Activated naive CD8-positive, alpha-beta T cell treated with anti-CD3 and anti-CD28 coated beads for 36 hours (primary cell): ENCODE measurements around the gene DSEL. TPM values are rescaled to one million over a fixed set of nuclear protein-coding genes. Genes with fewer than 3 reads are reported as not detected.
A peak's percentile ranks its signal among the peaks of the same experiment; 100 is the strongest.

ENCODE experiments used
- DNase-seq: peaks from one replicate; pipeline ENCODE4 v3.0.0; 2021
- H3K27ac Mint-ChIP-seq: one replicate; pipeline ENCODE4 v1.8.0; 2022; ENCODE audit warnings: mild to moderate bottlenecking, moderate library complexity, mixed read lengths
- H3K27me3 Mint-ChIP-seq: one replicate; pipeline ENCODE4 v1.8.0; 2022; ENCODE audit warnings: mild to moderate bottlenecking, mixed read lengths
- H3K36me3 Mint-ChIP-seq: one replicate; pipeline ENCODE4 v1.8.0; 2021; ENCODE audit warnings: mild to moderate bottlenecking, mixed read lengths
- H3K4me1 Mint-ChIP-seq: one replicate; pipeline ENCODE4 v1.8.0; 2021; ENCODE audit warnings: mixed read lengths
- H3K4me3 Mint-ChIP-seq: one replicate; pipeline ENCODE4 v1.8.0; 2022; ENCODE audit warnings: mild to moderate bottlenecking, moderate library complexity, mixed read lengths
- H3K9me3 Mint-ChIP-seq: one replicate; pipeline ENCODE4 v1.8.0; 2022; ENCODE audit warnings: mixed read lengths
- total RNA-seq, 2 experiments: library from RNA; stranded (reverse); gene quantifications; one replicate each; pipeline ENCODE4 v1.2.3, GENCODE V29; 2021

Gene DSEL
- total RNA-seq = under 1 TPM; 0.30 to 0.35 TPM

DNA sequence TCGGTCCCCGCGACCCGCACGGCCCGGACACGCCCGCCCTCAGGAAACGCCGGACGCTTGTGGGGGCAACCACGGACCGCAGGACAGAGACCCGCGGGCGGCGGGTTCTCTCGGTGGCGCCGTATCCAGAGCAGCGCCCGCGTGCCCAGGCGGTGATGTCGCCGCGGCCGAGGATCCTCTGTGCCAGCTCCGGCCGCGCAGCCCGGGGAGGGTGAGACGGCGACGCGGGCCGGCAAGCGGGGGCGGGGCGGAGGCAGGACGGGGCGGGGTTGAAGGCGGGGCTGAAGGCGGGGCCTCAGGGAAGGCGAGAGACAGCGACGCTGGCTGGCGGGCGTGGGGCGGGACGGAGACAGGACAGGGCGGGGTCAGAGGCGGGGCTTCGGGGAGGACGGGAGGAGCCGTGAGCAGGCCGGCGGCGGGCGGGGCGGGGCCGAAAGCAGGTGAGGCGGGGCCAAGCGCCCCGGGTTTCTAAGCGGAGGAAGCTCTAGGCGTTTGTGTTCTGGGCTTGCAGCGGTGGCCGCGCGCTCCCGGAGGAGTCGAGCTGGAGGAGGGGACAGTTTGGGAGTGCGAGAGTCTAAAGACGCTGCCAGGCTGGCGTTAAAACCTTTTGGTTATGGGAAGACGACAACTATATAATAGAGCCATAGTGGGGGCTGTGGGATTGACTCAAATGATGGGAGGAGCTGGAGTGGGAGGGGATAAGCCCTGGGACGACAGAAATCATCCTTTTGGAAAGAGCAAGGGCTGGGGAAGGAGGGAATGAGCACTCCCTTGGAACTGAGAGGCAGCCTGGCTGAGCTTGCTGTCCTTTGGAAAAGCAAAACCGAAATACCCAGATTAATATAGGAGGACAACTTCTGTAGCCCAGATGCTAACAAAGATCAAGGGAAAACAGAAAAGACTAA, at the start of gene DSEL:
Gene DSEL (minus strand): TSS at position 182 of the 905 bp plus-strand sequence. CDS start 2,112 bp downstream, outside the sequence.
- H3K27me3 Mint-ChIP-seq = peaks cover 5% of the 10 kb centered on the region
- H3K27ac Mint-ChIP-seq = peak within 1 kb of the TSS; percentile 73
- peaks cover 21% of the 10 kb centered on the region for H3K4me1 Mint-ChIP-seq
- peak; percentile 96 for DNase-seq
- no peaks in the 10 kb centered on the region for H3K9me3 Mint-ChIP-seq
- peak within 1 kb of the TSS; percentile 98 for H3K4me3 Mint-ChIP-seq
- no peaks in the 10 kb centered on the region for H3K36me3 Mint-ChIP-seq

DNA sequence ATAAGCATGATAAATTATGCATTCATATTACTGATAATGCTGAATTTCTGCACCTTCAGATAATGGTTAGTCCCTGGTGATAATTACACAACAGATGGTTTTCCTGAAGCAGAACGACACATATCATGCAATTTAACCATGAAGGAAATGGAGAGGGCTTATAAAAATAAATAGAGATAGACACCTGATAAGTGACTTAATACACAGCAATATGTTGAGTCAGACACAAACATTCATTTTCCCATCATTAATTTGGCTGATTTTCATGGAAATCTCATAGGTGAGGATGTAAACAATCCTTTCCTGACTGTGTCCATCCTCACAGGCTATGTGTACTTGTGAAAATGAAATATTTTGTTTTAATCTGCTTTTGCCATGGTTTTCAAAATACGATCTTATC, 36.9 kb upstream of the DSEL start:
- peaks cover 2% of the 10 kb centered on the region for H3K9me3 Mint-ChIP-seq
- no peak overlapping the region for H3K27ac Mint-ChIP-seq
- H3K4me3 Mint-ChIP-seq = no peak overlapping the region
- DNase-seq = no peak
- peaks cover 4% of the 10 kb centered on the region for H3K27me3 Mint-ChIP-seq
- H3K4me1 Mint-ChIP-seq = peaks cover 2% of the 10 kb centered on the region
- no peaks in the 10 kb centered on the region for H3K36me3 Mint-ChIP-seq

DNA sequence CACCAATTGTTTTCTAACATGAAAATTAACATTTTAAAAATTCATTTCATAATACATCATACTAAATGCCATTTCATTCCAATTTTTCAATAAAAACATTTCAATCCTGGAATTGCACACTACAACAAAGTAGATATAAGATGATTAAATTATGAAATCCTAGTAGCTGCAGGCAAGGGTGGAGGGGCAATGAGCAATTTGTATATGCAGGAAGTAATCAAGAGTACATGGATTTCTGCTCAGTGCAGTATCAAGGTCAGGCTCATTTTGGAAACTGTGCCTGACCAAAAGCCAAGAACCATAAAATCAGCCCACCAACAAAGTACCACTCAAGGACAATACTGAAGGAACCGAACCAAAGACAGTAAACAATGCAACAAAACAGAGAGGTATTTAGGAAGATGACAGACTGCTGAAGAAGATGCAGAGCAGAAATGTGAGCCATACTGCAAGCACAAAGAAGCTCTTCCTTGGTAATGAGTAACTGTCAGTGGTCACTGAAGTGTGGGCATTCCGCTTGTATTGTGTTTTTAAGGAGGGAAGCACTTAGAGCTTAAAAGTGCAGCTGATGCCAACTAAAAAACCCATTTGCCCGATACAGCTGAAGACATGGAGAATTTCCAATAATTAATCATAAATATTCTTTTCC, 34.5 kb upstream of the DSEL start:
- Mint-ChIP-seq H3K4me3 (no peak overlapping the region), H3K9me3 (no peaks in the 10 kb centered on the region), H3K27me3 (peaks cover 4% of the 10 kb centered on the region), H3K4me1 (peaks cover 2% of the 10 kb centered on the region), H3K36me3 (no peaks in the 10 kb centered on the region), H3K27ac (no peak overlapping the region)
- DNase-seq = no peak

DNA sequence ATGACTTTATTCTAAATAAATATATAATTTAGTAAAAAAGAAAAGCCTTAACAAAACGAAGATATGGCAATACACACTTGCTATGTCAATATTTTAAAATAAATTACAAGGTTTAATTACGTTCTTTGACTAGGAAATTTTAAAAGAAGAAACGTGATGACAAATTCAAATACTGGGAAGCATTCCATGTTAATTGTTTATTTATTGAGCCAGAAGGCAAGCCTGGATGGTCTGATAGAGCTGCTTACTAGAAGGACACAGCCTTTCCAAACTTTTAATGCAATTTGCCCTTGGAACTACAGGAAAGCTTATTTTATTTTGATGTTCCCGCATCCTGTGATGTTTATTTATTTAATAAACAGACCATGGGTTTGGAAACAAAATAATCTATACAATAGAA, 33.4 kb upstream of the DSEL start:
- Mint-ChIP-seq H3K4me3 (no peak overlapping the region), H3K27ac (no peak overlapping the region), H3K27me3 (peaks cover 4% of the 10 kb centered on the region), H3K9me3 (no peaks in the 10 kb centered on the region), H3K36me3 (no peaks in the 10 kb centered on the region), H3K4me1 (peaks cover 2% of the 10 kb centered on the region)
- no peak for DNase-seq

DNA sequence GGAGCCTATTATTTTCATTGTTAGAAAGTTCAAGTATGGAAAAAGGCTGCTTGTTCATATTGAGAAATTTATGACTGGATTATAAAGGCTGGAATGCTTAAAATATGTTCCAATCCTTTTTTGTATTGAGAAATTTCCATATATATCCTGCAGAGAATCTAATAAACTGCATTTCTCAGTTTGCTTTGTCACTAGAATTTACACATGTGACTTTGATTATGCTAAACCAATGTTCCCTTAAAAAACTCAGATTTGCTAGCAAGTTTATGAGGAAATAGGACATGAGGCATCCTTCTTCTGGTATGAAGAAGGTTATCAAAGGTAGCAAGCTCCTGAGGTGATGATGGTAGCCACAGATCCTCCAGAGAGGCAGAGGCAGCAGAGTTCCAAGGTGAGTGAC, 29.2 kb upstream of the DSEL start:
- DNase-seq = no peak
- no peak overlapping the region for H3K4me3 Mint-ChIP-seq
- no peak overlapping the region for H3K27ac Mint-ChIP-seq
- H3K9me3 Mint-ChIP-seq = no peaks in the 10 kb centered on the region
- H3K4me1 Mint-ChIP-seq = peaks cover 7% of the 10 kb centered on the region
- H3K27me3 Mint-ChIP-seq = no peaks in the 10 kb centered on the region
- no peaks in the 10 kb centered on the region for H3K36me3 Mint-ChIP-seq

DNA sequence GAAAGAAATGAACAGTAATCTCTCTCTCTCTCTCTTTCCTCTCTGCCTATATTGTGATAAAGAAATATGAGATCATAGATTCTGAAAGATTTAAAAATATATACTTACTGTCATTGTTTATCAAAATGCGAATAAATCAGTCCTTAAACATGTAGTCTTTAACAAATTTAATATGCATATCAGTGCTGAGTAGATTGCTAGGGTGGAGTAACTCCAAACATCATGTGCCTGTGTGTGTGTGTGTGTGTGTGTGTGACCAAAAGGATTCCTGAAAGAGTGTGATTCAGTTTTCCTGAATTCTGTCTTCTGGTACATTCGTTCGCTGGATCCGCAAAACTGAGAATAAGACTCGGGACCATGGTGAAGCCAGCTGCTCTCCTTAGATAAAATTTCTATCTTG, 24.0 kb upstream of the DSEL start:
- H3K27me3 Mint-ChIP-seq = no peaks in the 10 kb centered on the region
- H3K9me3 Mint-ChIP-seq = no peaks in the 10 kb centered on the region
- no peaks in the 10 kb centered on the region for H3K36me3 Mint-ChIP-seq
- H3K4me1 Mint-ChIP-seq = peaks cover 5% of the 10 kb centered on the region
- DNase-seq = no peak
- H3K4me3 Mint-ChIP-seq = no peak overlapping the region
- H3K27ac Mint-ChIP-seq = no peak overlapping the region

DNA sequence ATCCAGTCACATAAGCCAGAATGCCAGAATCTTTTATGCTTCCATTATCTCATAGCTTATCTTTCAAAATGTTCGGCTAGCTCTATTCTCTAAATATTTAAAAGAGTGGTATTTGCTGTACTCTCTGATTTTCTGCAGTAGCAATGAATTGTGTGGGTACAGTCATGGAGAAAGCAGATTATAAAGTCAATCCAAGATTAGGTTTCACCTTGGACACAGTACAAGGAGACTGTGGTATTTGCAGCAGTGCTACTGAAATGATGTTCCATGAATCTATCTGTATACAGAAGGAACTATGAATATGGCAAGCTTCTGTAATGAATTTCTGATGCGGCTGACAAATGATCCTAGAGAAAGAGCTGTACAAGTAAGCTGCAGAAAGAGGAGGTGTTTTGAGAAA, 15.4 kb upstream of the DSEL start:
- Mint-ChIP-seq H3K36me3 (no peaks in the 10 kb centered on the region), H3K27me3 (peaks cover 5% of the 10 kb centered on the region), H3K4me1 (no peaks in the 10 kb centered on the region), H3K27ac (no peak overlapping the region), H3K9me3 (no peaks in the 10 kb centered on the region), H3K4me3 (no peak overlapping the region)
- no peak for DNase-seq

DNA sequence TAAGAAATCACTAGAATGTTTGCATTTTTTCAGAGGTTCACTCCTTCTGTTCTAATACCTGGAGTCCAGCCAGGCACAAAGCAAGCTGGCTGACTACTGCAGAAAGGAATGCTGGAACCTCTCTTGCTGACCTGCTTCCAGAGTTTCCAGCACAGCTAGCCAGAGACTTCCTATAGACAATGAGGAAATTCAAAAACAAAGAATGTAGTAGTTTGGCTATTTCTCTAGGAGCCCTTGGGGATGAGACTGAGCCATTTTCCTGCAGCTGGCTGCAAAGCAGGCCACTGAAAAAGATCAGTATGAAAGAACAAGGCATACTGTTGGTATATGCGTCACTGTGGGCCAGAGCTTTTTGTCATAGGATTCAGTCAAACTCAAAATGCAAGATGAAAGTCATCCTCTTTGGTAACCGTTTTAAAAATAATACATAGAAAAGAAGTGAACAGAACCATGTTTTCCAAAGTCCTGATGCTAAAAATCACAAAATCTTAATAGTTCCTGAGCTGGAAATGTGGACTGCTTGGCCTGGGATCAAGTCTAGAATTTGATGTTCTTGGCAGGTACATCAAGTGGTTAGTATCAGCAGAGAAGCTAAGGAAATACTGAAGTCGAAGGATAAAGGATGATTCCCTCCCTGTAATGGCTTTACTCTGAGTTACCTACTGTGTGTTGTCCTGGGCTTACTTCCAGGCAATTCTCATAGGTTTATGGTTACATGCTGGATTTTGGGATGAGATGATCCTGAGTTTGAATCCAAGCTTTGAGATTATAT, 9.0 kb upstream of the DSEL start:
- H3K27me3 Mint-ChIP-seq = peaks cover 18% of the 10 kb centered on the region
- H3K9me3 Mint-ChIP-seq = no peaks in the 10 kb centered on the region
- H3K36me3 Mint-ChIP-seq = no peaks in the 10 kb centered on the region
- no peak overlapping the region for H3K27ac Mint-ChIP-seq
- no peaks in the 10 kb centered on the region for H3K4me1 Mint-ChIP-seq
- no peak for DNase-seq
- H3K4me3 Mint-ChIP-seq = no peak overlapping the region

DNA sequence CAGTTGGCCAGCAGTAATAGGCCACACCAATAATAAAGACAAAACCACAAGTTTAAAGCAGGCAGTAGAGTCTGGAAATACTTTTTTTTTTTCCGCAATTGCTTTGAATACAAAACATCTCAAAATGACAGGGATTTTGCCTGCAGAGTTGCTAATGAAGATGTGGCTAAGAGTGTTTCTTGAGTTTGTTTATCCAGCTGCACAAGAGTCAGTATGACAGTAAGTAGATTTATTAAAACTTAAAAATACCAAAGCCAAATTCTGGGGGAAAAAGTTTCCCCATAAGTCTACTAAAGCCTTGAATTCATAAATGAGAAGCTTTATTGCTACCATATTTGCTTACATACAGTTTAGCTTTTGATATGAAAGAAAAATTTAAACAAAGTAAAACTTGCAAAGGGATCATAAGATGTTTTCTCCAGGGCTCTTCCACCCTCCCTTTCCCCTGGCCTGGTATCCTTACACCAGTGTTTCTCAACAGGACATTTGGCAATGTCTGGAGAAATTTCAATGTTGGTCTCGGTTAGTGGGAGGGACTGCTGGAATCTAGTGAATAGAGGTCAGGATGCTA, 3.9 kb upstream of the DSEL start:
- H3K9me3 Mint-ChIP-seq = no peaks in the 10 kb centered on the region
- H3K4me3 Mint-ChIP-seq = no peak overlapping the region
- H3K27ac Mint-ChIP-seq = no peak overlapping the region
- no peak for DNase-seq
- peaks cover 9% of the 10 kb centered on the region for H3K27me3 Mint-ChIP-seq
- H3K4me1 Mint-ChIP-seq = peaks cover 14% of the 10 kb centered on the region
- no peaks in the 10 kb centered on the region for H3K36me3 Mint-ChIP-seq

DNA sequence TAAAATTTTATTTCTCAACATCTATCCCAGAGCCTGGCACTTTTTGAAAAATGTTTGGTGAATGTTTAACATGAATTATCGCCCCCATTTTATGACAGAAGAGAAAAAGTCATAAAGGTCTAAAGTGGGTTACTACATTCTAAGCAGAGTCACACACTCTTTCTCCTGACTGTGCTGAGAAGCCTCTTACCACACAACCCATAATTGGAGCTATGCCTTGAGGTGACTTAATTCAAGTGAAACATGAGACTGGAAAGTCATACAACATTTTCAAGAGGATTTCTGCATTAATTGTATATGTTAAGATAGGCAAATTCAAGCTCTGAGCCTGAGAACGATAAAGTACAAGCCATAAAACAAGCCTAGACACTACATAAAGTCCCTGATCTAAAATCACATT, 3.1 kb upstream of the DSEL start:
- no peaks in the 10 kb centered on the region for H3K36me3 Mint-ChIP-seq

DNA sequence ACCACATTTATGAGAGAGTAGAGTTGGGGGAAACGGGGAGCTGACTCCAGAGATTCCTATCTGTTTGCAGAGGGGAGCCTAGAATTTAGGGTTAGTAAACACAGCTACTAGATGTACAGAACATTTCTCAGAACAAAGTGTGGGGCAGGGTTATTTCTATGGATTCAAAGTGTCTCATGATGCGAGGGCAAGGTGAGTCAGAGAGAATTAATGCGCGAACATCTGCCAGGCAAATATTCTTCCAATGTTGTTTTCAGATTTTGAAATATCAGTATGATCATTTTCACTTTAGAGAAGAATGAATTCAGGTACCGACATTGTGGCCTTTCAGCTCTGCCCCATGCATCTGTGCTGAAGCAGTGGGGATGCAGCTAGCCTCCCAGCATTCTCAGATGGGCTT, 2.0 kb upstream of the DSEL start:
- H3K36me3 Mint-ChIP-seq = no peaks in the 10 kb centered on the region
- H3K9me3 Mint-ChIP-seq = no peaks in the 10 kb centered on the region
- H3K4me1 Mint-ChIP-seq = peaks cover 21% of the 10 kb centered on the region
- no peak for DNase-seq
- H3K4me3 Mint-ChIP-seq = no peak overlapping the region
- H3K27me3 Mint-ChIP-seq = peaks cover 6% of the 10 kb centered on the region
- no peak overlapping the region for H3K27ac Mint-ChIP-seq

More for the DNA sequence above, 3.1 kb upstream of the DSEL start:
- Mint-ChIP-seq H3K27ac (no peak overlapping the region), H3K9me3 (no peaks in the 10 kb centered on the region), H3K27me3 (peaks cover 9% of the 10 kb centered on the region), H3K4me1 (peaks cover 21% of the 10 kb centered on the region), H3K4me3 (no peak overlapping the region)
- DNase-seq = no peak

DNA sequence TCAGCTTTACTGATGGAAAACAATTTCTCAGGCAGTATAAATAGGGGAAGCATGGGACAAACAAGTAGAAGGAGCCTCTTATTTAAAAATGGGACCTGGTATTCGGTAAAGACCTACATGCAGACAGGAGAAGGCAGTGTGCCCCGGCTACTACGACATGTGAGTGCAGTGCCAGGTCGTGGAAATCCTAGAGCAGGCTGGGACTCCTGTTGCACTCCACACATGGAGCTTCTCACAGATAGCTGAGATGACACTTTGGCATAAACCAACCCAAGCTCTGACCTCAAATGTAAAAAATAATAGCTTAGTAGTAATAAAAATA, 885 bp upstream of the DSEL start:
- no peaks in the 10 kb centered on the region for H3K36me3 Mint-ChIP-seq
- peaks cover 21% of the 10 kb centered on the region for H3K4me1 Mint-ChIP-seq
- H3K4me3 Mint-ChIP-seq = peak overlapping the region; percentile 98
- H3K9me3 Mint-ChIP-seq = no peaks in the 10 kb centered on the region
- H3K27ac Mint-ChIP-seq = no peak overlapping the region
- H3K27me3 Mint-ChIP-seq = peaks cover 5% of the 10 kb centered on the region
- DNase-seq = peak; percentile 1

DNA sequence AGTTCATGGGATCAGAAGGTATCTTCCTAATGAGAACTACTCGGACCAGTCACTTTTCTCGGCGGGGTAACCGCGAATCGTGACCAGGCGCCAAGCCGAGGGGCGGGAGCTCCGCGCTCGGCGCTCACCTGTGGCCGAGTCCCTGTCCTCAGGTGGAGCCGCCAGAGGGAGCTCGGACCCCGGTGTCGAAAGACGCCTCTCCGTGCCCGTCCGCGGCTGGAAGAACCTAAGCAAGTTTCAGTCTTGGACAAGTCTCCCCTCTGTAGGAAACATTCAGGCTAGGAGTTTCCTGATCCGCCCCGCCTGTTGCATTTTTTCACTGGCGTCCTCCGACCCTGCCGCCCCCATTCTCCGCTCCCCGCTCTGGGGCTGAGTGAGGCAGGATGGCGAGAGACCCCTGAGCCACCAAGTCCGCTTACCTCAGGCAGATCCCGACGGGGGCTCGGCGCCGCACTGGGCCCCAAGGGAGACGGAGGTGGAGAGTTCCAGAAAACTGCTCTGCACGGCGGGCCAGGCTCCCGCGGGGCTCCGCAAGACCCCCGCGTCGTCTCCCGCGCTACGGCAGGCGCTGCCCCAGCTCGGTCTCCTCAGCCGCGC, 480 bp downstream of the DSEL start:
- peak overlapping the region; percentile 20 for H3K27ac Mint-ChIP-seq

DNA sequence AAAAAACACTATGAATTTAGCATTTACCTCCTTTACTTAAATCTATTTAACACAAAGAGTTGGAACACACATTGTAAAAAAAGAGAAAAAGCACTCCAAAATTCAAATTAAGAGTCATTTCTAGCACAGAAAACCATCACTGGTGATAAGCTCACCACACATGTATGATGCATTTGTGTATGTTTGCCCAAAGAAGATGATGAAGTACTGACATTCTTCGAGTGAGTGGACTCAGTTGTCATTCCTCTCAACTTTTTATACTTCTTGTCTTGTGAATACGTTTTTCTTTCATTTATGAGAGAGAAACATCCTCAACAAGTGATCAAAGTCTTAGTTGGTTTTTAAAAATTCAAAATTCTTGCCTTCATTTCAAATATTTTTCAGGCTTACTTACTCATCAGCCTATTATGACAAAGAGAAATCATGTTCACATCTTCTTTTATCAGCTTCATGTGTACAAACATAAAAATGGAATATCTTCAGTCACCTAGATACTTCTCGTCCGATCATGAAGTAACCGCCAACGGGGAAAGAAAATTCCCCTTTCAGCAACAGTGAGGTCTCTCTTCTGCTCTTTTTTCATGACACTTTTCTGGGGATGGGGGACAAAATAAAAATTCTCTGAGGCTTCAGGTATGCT, 1.5 kb downstream of the DSEL start:
- no peak overlapping the region for H3K27ac Mint-ChIP-seq
- H3K4me1 Mint-ChIP-seq = peaks cover 21% of the 10 kb centered on the region
- no peak for DNase-seq
- H3K27me3 Mint-ChIP-seq = no peaks in the 10 kb centered on the region
- H3K9me3 Mint-ChIP-seq = no peaks in the 10 kb centered on the region
- no peaks in the 10 kb centered on the region for H3K36me3 Mint-ChIP-seq
- H3K4me3 Mint-ChIP-seq = peak overlapping the region; percentile 98

More for the DNA sequence above, 480 bp downstream of the DSEL start:
- peak; percentile 76 for DNase-seq
- Mint-ChIP-seq H3K27me3 (peaks cover 4% of the 10 kb centered on the region), H3K4me3 (peak overlapping the region; percentile 98), H3K36me3 (no peaks in the 10 kb centered on the region), H3K4me1 (peaks cover 21% of the 10 kb centered on the region), H3K9me3 (no peaks in the 10 kb centered on the region)
